CD14-positive monocyte (primary cell): ENCODE measurements around the gene RNF111. TPM values are rescaled to one million over a fixed set of nuclear protein-coding genes. Genes with fewer than 3 reads are reported as not detected.

ENCODE experiments used
- DNase-seq, 3 donors: peaks; one replicate each; pipeline ENCODE4 v3.0.0-alpha.2; 2011 to 2022
- H2AFZ ChIP-seq: 2 replicates; pipeline ENCODE4 v1.6.0; 2012; ENCODE audit warnings: mild to moderate bottlenecking, low read depth, low read length, inconsistent platforms; ENCODE audit not compliant: insufficient read depth, poor library complexity, severe bottlenecking
- H3K27ac ChIP-seq, 2 donors: 1 replicate in 1 of 2; 2 replicates in 1 of 2; pipeline ENCODE4 v1.5.1; 2012 to 2013; ENCODE audit warnings: low read length in 2 of 2, control low read depth in 1 of 2, inconsistent platforms in 1 of 2, low read depth in 1 of 2, mild to moderate bottlenecking in 1 of 2
- H3K27me3 ChIP-seq, 2 donors: one replicate each; pipeline versions ENCODE4 v1.6.0 to v1.6.1; 2011 to 2013; ENCODE audit warnings: low read length in 2 of 2; ENCODE audit not compliant: control insufficient read depth in 2 of 2, insufficient read depth in 2 of 2
- H3K36me3 ChIP-seq, 2 donors: replicated peaks in 1 of 2; 1 replicate in 1 of 2; 2 replicates in 1 of 2; pipeline versions ENCODE4 v1.5.1 to v1.6.1; 2012 to 2013; ENCODE audit warnings: low read length in 2 of 2, control low read depth in 1 of 2, inconsistent platforms in 1 of 2, mild to moderate bottlenecking in 1 of 2; ENCODE audit not compliant: insufficient read depth in 2 of 2, control insufficient read depth in 1 of 2
- H3K4me1 ChIP-seq, 2 donors: 1 replicate in 1 of 2; 2 replicates in 1 of 2; pipeline versions ENCODE4 v1.5.1 to v1.6.1; 2012 to 2013; ENCODE audit warnings: low read length in 2 of 2, control low read depth in 1 of 2, inconsistent platforms in 1 of 2, mild to moderate bottlenecking in 1 of 2, moderate library complexity in 1 of 2; ENCODE audit not compliant: insufficient read depth in 2 of 2, control insufficient read depth in 1 of 2
- H3K4me2 ChIP-seq: replicated peaks from 2 replicates; pipeline ENCODE3; 2012; ENCODE audit warnings: low read length, moderate library complexity, mild to moderate bottlenecking; ENCODE audit not compliant: poor library complexity, severe bottlenecking; ENCODE audit errors: extremely low read depth
- H3K4me3 ChIP-seq, 3 experiments: fragments of 200-600 bp in 1 of 3; sonication (generic) in 1 of 3; replicated peaks in 1 of 3; 1 replicate in 2 of 3; 2 replicates in 1 of 3; pipeline ENCODE4 v1.5.1; 2011 to 2013; ENCODE audit warnings: low read length in 3 of 3, mild to moderate bottlenecking in 3 of 3, control low read depth in 2 of 3, low read depth in 2 of 3, inconsistent platforms in 1 of 3, moderate library complexity in 1 of 3
- H3K79me2 ChIP-seq: 2 replicates; pipeline ENCODE4 v1.6.0; 2012; ENCODE audit warnings: mild to moderate bottlenecking, control low read depth, inconsistent platforms, low read length, moderate library complexity; ENCODE audit not compliant: insufficient read depth
- H3K9ac ChIP-seq: 2 replicates; pipeline ENCODE4 v1.6.0; 2017; ENCODE audit warnings: low read length, mild to moderate bottlenecking; ENCODE audit not compliant: insufficient read depth, poor library complexity, severe bottlenecking
- H3K9me3 ChIP-seq, 2 donors: replicated peaks in 1 of 2; 1 replicate in 1 of 2; 2 replicates in 1 of 2; pipeline versions ENCODE4 v1.5.1 to v1.6.1; 2012 to 2013; ENCODE audit warnings: low read length in 2 of 2, control low read depth in 1 of 2; ENCODE audit not compliant: control insufficient read depth in 1 of 2, insufficient read depth in 1 of 2
- H4K20me1 ChIP-seq: 2 replicates; pipeline ENCODE4 v1.6.0; 2012; ENCODE audit warnings: mild to moderate bottlenecking, low read length, control low read depth, moderate library complexity; ENCODE audit not compliant: insufficient read depth
- H3K27ac Mint-ChIP-seq, 7 donors: one replicate each; pipeline ENCODE4 v1.8.0; 2020; ENCODE audit warnings: mild to moderate bottlenecking in 7 of 7, mixed read lengths in 7 of 7, moderate library complexity in 6 of 7, inconsistent platforms in 2 of 7
- H3K27me3 Mint-ChIP-seq, 3 donors: one replicate each; pipeline ENCODE4 v1.8.0; 2021 to 2022; ENCODE audit warnings: low read depth in 3 of 3, mild to moderate bottlenecking in 3 of 3, mixed read lengths in 3 of 3, moderate library complexity in 3 of 3, inconsistent platforms in 1 of 3
- H3K36me3 Mint-ChIP-seq, 2 donors: one replicate each; pipeline ENCODE4 v1.8.0; 2020; ENCODE audit warnings: mixed read lengths in 2 of 2, inconsistent platforms in 1 of 2, mild to moderate bottlenecking in 1 of 2
- H3K4me1 Mint-ChIP-seq: one replicate; pipeline ENCODE4 v1.8.0; 2020; ENCODE audit warnings: mild to moderate bottlenecking, mixed read lengths
- H3K4me3 Mint-ChIP-seq, 2 donors: one replicate each; pipeline ENCODE4 v1.8.0; 2020; ENCODE audit warnings: mild to moderate bottlenecking in 2 of 2, mixed read lengths in 2 of 2, moderate library complexity in 1 of 2
- H3K9me3 Mint-ChIP-seq, 7 donors: one replicate each; pipeline ENCODE4 v1.8.0; 2020 to 2022; ENCODE audit warnings: mixed read lengths in 7 of 7, mild to moderate bottlenecking in 6 of 7, moderate library complexity in 6 of 7, inconsistent platforms in 2 of 7
- CTCF ChIP-seq: fragments of 200-600 bp; IDR thresholded peaks from one replicate; pipeline ENCODE4 v1.8.0; 2022; ENCODE audit warnings: antibody characterized with exemption, mild to moderate bottlenecking
- WGBS: methylation state at CpG from one replicate; pipeline ENCODE4 v1.1.5; 2013; ENCODE audit warnings: missing lambda C conversion rate; ENCODE audit not compliant: insufficient coverage; 5-methylcytosine and 5-hydroxymethylcytosine counted together
- intact Hi-C, 2 donors: fragments of 100-400 bp; cut with micrococcal nuclease; formaldehyde crosslinking; loops; one replicate each; pipeline versions ENCODE4 v1.15.0 to v1.15.1; 2023
- polyA plus RNA-seq, 3 donors: library from polyadenylated mRNA; depleted of rRNA in 1 of 3; unstranded in 2 of 3; stranded (reverse) in 1 of 3; fragments of 300-500 nt in 2 of 3; fragments of >200 nt in 1 of 3; fragmentation: Illumina TruSeq in 2 of 3; gene quantifications; 1 replicate in 2 of 3; 2 replicates in 1 of 3; pipeline ENCODE4 v1.2.3, GENCODE V29; 2012 to 2021

The RNF111 gene
- polyA plus RNA-seq, 3 donors = 10.2 to 28.0 (median 18.2) TPM

GRCh38 chr15:58951388-58952007 lies 36.0 kb upstream of the RNF111 start:
- intact Hi-C loops = no loop called here
- Mint-ChIP-seq H3K4me3 (no peak overlapping the region), H3K36me3 (no peaks in the 10 kb centered on the region), H3K4me1 (peaks cover 6% of the 10 kb centered on the region), H3K9me3 (no peaks in the 10 kb centered on the region), H3K27me3 (peaks cover 0 to 2% (median 0%) of the 10 kb centered on the region in 3 donors), H3K27ac (no peak overlapping the region)
- H3K4me2 ChIP-seq = no peak overlapping the region
- H3K36me3 ChIP-seq = no peaks in the 10 kb centered on the region
- DNase-seq = no peak
- no peaks in the 10 kb centered on the region for H3K4me1 ChIP-seq
- no peak for TF ChIP-seq CTCF
- WGBS = no CpG with 5 or more reads among the region's 5 CpGs
- H3K9me3 ChIP-seq = no peaks in the 10 kb centered on the region
- no peak overlapping the region for H3K27ac ChIP-seq
- no peak overlapping the region for H2AFZ ChIP-seq
- H3K9ac ChIP-seq = no peak overlapping the region
- H3K4me3 ChIP-seq = no peak overlapping the region
- no peaks in the 10 kb centered on the region for H3K27me3 ChIP-seq
- no peaks in the 10 kb centered on the region for H4K20me1 ChIP-seq
- no peaks in the 10 kb centered on the region for H3K79me2 ChIP-seq

- no peak for DNase-seq
- Histone ChIP-seq H2AFZ (no peak overlapping the region), H3K4me3 (no peak overlapping the region), H3K4me2 (no peak overlapping the region), H3K27ac (no peak overlapping the region), H4K20me1 (no peaks in the 10 kb centered on the region), H3K9me3 (no peaks in the 10 kb centered on the region), H3K4me1 (peaks cover 6 to 8% of the 10 kb centered on the region in 2 donors), H3K9ac (no peak overlapping the region), H3K27me3 (no peaks in the 10 kb centered on the region), H3K36me3 (no peaks in the 10 kb centered on the region), H3K79me2 (no peaks in the 10 kb centered on the region)
- no peaks in the 10 kb centered on the region for H3K9me3 Mint-ChIP-seq
- H3K27me3 Mint-ChIP-seq = peaks cover 0 to 2% (median 0%) of the 10 kb centered on the region in 3 donors
- H3K4me1 Mint-ChIP-seq = peaks cover 10% of the 10 kb centered on the region
- H3K36me3 Mint-ChIP-seq = no peaks in the 10 kb centered on the region
- H3K27ac Mint-ChIP-seq = peak overlapping the region in 1 of 7 donors; percentile 3
- intact Hi-C loops = no loop called here
- H3K4me3 Mint-ChIP-seq = no peak overlapping the region
- no peak for TF ChIP-seq CTCF
Observed at GRCh38 chr15:58952751-58953150, 34.7 kb upstream of the RNF111 start.
